Measurements from ENCODE around the gene DOCK3.

- TF ChIP-seq, protein P1, sequence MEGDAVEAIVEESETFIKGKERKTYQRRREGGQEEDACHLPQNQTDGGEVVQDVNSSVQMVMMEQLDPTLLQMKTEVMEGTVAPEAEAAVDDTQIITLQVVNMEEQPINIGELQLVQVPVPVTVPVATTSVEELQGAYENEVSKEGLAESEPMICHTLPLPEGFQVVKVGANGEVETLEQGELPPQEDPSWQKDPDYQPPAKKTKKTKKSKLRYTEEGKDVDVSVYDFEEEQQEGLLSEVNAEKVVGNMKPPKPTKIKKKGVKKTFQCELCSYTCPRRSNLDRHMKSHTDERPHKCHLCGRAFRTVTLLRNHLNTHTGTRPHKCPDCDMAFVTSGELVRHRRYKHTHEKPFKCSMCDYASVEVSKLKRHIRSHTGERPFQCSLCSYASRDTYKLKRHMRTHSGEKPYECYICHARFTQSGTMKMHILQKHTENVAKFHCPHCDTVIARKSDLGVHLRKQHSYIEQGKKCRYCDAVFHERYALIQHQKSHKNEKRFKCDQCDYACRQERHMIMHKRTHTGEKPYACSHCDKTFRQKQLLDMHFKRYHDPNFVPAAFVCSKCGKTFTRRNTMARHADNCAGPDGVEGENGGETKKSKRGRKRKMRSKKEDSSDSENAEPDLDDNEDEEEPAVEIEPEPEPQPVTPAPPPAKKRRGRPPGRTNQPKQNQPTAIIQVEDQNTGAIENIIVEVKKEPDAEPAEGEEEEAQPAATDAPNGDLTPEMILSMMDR (IDR thresholded peaks at IDR 0.05; ENCODE audit: low read depth, low read length, poor library complexity, severe bottlenecking): no peak
- no peak for TF ChIP-seq EZH2phosphoT487 (IDR thresholded peaks at IDR 0.05; ENCODE audit: borderline replicate concordance, low read length)
Measured at GRCh38 chr3:50792568-50792967, 117.8 kb downstream of the DOCK3 start.

All from DOHH2 (cell line).